Measurements from ENCODE around the gene FGD5. TPM values are rescaled to one million over a fixed set of nuclear protein-coding genes. Genes with fewer than 3 reads are reported as not detected.
A peak's percentile ranks its signal among the peaks of the same experiment; 100 is the strongest.

FGD5 gene
- total and polyA plus RNA-seq, 9 of the 15 experiments (the other 6 are each of a cell fraction or from before 2014, with no cell fraction given), result 0.18 TPM; not detected in 8

DNA sequence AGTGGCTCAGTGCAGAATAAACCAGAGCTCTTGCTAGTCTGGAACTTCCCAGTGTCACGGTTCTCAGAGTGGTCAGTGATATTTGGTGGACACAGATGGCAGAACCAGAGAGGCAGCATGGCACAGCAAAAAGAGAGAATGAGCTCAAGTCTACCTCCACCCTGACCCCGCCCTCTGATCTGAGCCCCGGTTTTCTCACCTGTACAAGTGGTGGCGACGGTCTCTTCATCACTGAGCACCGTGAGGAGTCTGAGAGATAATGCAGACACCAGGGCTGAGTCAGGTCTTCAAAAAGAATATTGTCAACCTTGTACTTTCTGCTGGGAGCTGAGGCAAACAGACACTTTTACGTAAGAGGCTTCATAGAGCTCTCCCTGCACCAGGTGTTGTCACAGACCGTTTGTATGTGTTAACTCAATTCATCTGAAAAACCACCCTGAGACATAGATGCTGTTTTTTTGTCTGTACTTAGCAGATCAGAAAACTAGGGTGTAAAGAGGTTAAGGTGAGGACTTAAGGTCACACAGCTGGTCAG lies 13.2 kb downstream of the FGD5 start (continued):
- no peak for TF ChIP-seq ZSCAN29 (IDR thresholded peaks at IDR 0.05)

DNA sequence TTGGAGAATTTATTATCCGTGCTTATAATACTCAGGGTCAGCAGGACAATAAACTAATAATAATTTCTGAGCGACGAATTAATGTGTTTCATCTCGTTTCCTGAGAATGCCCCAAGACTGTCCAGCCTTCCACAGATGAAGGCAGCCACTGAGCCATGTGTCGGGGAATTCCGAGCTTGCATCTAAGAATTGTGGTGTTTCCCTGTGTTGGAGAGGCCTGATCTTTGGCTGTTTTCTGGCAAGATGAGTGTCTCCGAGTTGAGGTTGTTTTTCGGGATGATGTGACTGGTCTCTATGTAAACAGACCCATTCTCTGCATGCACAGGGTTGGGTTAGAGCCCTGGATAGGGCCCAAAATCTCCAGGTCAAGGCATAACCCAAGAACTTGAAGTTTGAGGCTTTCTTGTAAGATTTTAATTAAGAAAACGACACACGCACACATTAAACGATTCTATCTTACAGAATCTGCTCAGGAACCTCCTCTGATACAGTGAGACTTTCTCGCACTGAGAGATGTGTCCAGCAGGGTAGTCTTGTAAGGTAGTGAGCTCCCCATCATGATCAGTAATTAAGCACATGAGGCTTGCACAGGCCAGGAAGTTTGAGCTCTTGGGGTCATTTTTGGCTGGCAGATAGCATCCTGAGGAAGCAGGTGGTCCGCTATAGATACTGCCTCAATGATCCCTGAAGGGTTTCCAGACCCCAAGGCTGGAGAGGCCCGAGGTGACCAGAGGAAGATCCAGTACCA lies 14.4 kb downstream of the FGD5 start:
- in situ Hi-C loops (cut with MboI) (no loop called here), intact Hi-C loops (cut with micrococcal nuclease) (no loop called here)
- TF ChIP-seq BCOR (IDR thresholded peaks at IDR 0.05) (peak; percentile 35; the same call in 1 of the 2 replicates), ZNF717 (CRISPR knock-in tag; IDR thresholded peaks at IDR 0.05) (no peak), ZFP36 (IDR thresholded peaks at IDR 0.05; ENCODE audit: low read depth, low read length, partially characterized antibody) (peak; percentile 64), NFIC (IDR thresholded peaks at IDR 0.05) (no peak), RBM25 (IDR thresholded peaks at IDR 0.05; ENCODE audit: low read depth, low read length, severe bottlenecking) (peak; percentile 79), SUPT5H (IDR thresholded peaks at IDR 0.05) (no peak), TEAD2 (tag; IDR thresholded peaks at IDR 0.05) (no peak), CBX8 (IDR thresholded peaks at IDR 0.05; ENCODE audit: borderline replicate concordance, extremely low read depth, low read depth, low read length, poor library complexity, severe bottlenecking) (peak; percentile 45)
- Histone ChIP-seq H2AFZ (ENCODE audit: low read depth, low read length) (no peak overlapping the region), H3K9me1 (ENCODE audit: control insufficient read depth, insufficient read depth, low read length) (no peaks in the 10 kb centered on the region), H3K79me2 (ENCODE audit: control insufficient read depth, insufficient read depth, low read length) (no peaks in the 10 kb centered on the region), H3K4me3 (no peak overlapping the region), H3K4me2 (ENCODE audit: insufficient read depth, low read length) (no peak overlapping the region), H3K9ac (ENCODE audit: insufficient read depth in 1 of 2, low read depth in 2 of 2, low read length in 2 of 2) (no peak overlapping the region), H4K20me1 (replicated peaks; ENCODE audit: control insufficient read depth, insufficient read depth, low read length) (0 out of 2 replicates have a peak, but pooled peaks cover 4% of the 10 kb centered on the region), H3K9me3 (replicated peaks; ENCODE audit: control insufficient read depth, insufficient read depth, low read depth, low read length) (no peaks in the 10 kb centered on the region), H3K27ac (ENCODE audit: extremely low read depth, low read depth, low read length) (no peak overlapping the region), H3K27me3 (ENCODE audit: control insufficient read depth in 2 of 2, insufficient read depth in 2 of 2, low read length in 2 of 2) (peaks cover 51 to 54% of the 10 kb centered on the region in 2 experiments), H3K4me1 (replicated peaks in 1 of 2; ENCODE audit: control insufficient read depth in 2 of 2, insufficient read depth in 2 of 2, low read length in 2 of 2) (peaks cover 22 to 29% of the 10 kb centered on the region in 2 experiments; a peak in 4 of 5 replicates), H3K36me3 (ENCODE audit: control insufficient read depth, insufficient read depth, low read length) (no peaks in the 10 kb centered on the region)
- peak; percentile 11 for FAIRE-seq
- ChIA-PET POLR2A (interaction anchor here (0.9 kb wide), 1 partner anchor 9 kb away, joined by 3 read pairs; no protein-coding TSS in a partner anchor), CTCF (ENCODE audit: low intra/inter-chr PET ratio) (no interaction called here)
- 11% methylated on average over 14 of the region's 14 CpGs for WGBS (ENCODE audit: insufficient coverage, low coverage, missing lambda C conversion rate)
- no peak for ATAC-seq
- no TSS peak for BruUV-seq (replicated peaks)
- no peak for DNase-seq (ENCODE audit: extremely low read depth in 1 of 4, low spot score in 3 of 4)

All from K562 (cell line).